Kidney glomerular epithelial cell (primary cell): ENCODE data around the gene DERA.
A peak's percentile ranks its signal among the peaks of the same experiment; 100 is the strongest.
"Not testable (repeated sequence)": the region's sequence is repeated elsewhere in the genome, so short reads cannot be mapped to it uniquely, and the experiment has no call there.

Experiments used
- DNase-seq: peaks from one replicate; lab custom pipeline; 2025; lab: John Stamatoyannopoulos, UW

DERA gene

GRCh38 chr12:15963271-15963670 is 52.1 kb downstream of the DERA start:
- DNase-seq = peak; percentile 71

GRCh38 chr12:15966426-15966825 is 55.3 kb downstream of the DERA start:
- peak; percentile 71 for DNase-seq

GRCh38 chr12:15967053-15967452 is 55.9 kb downstream of the DERA start:
- not testable (repeated sequence) for DNase-seq

- no peak for DNase-seq
Measured at GRCh38 chr12:15971211-15971610, 60.1 kb downstream of the DERA start.

GRCh38 chr12:15972894-15973293 is 61.8 kb downstream of the DERA start:
- DNase-seq = no peak

GRCh38 chr12:15977999-15978951 is 67.1 kb downstream of the DERA start:
- DNase-seq = peak; percentile 74

- DNase-seq = peak; percentile 71
Measured at GRCh38 chr12:15979096-15980092, 68.3 kb downstream of the DERA start.

- DNase-seq = no peak
Measured at GRCh38 chr12:15982071-15982470, 70.9 kb downstream of the DERA start.

GRCh38 chr12:15982471-15982870 is 71.3 kb downstream of the DERA start:
- peak; percentile 21 for DNase-seq

- DNase-seq = no peak
Measured at GRCh38 chr12:15982921-15983320, 71.8 kb downstream of the DERA start.

- no peak for DNase-seq
Measured at GRCh38 chr12:15984097-15984800, 73.1 kb downstream of the DERA start.

- no peak for DNase-seq
Measured at GRCh38 chr12:15984963-15985362, 73.8 kb downstream of the DERA start.

- DNase-seq = no peak
Measured at GRCh38 chr12:15987696-15988095, 76.6 kb downstream of the DERA start.

GRCh38 chr12:15988983-15989755 is 78.0 kb downstream of the DERA start:
- DNase-seq = no peak

- no peak for DNase-seq
Measured at GRCh38 chr12:15995801-15996200, 84.7 kb downstream of the DERA start.

- DNase-seq = peak; percentile 2
Measured at GRCh38 chr12:15996254-15996653, 85.1 kb downstream of the DERA start.

- no peak for DNase-seq
Measured at GRCh38 chr12:15996948-15997347, 85.8 kb downstream of the DERA start.

- no peak for DNase-seq
Measured at GRCh38 chr12:15997910-15998309, 86.8 kb downstream of the DERA start.

- no peak for DNase-seq
Measured at GRCh38 chr12:16002880-16003279, 91.7 kb downstream of the DERA start.

- no peak for DNase-seq
Measured at GRCh38 chr12:16003460-16003859, 92.3 kb downstream of the DERA start.

GRCh38 chr12:16006752-16007151 is 95.6 kb downstream of the DERA start:
- no peak for DNase-seq
